HG03135 (cell line): ENCODE measurements around the gene ZNF655.
"Not testable (repeated sequence)": the region's sequence is repeated elsewhere in the genome, so short reads cannot be mapped to it uniquely, and the experiment has no call there.

Experiments used
- ATAC-seq: cut with Tn5 transposase; IDR thresholded peaks from one replicate; pipeline ENCODE4 v1.9.1; 2021; ENCODE audit warnings: mild to moderate bottlenecking, moderate library complexity; ENCODE audit not compliant: unreplicated experiment

ZNF655 gene

GRCh38 chr7:99560834-99561736, 2.6 kb downstream of the ZNF655 start:
- no peak for ATAC-seq

GRCh38 chr7:99561737-99562051, 3.3 kb downstream of the ZNF655 start:
- no peak for ATAC-seq

- ATAC-seq, result no peak
These were observed 3.8 kb downstream of the ZNF655 start for GRCh38 chr7:99562114-99562784.

GRCh38 chr7:99562832-99563231, 4.4 kb downstream of the ZNF655 start:
- ATAC-seq, result no peak

GRCh38 chr7:99563650-99564049, 5.2 kb downstream of the ZNF655 start:
- no peak for ATAC-seq

- ATAC-seq, result not testable (repeated sequence)
These were observed 10.3 kb downstream of the ZNF655 start for GRCh38 chr7:99568770-99569169.

GRCh38 chr7:99571768-99572167, 13.3 kb downstream of the ZNF655 start:
- ATAC-seq, result no peak

- ATAC-seq, result no peak
These were observed 14.8 kb downstream of the ZNF655 start for GRCh38 chr7:99573257-99573656.

- ATAC-seq, result no peak
These were observed 17.8 kb downstream of the ZNF655 start for GRCh38 chr7:99576251-99576650.

GRCh38 chr7:99579281-99579955, 21.0 kb downstream of the ZNF655 start:
- ATAC-seq, result no peak

- ATAC-seq, result no peak
These were observed 21.7 kb downstream of the ZNF655 start for GRCh38 chr7:99579956-99580777.

- not testable (repeated sequence) for ATAC-seq
These were observed 22.4 kb downstream of the ZNF655 start for GRCh38 chr7:99580778-99581332.

- no peak for ATAC-seq
These were observed 30.4 kb downstream of the ZNF655 start for GRCh38 chr7:99588868-99589267.

GRCh38 chr7:99594948-99595745, 36.7 kb downstream of the ZNF655 start:
- no peak for ATAC-seq

GRCh38 chr7:99596408-99596955, 38.0 kb downstream of the ZNF655 start:
- no peak for ATAC-seq

GRCh38 chr7:99597762-99598501, 39.5 kb downstream of the ZNF655 start, which contains the start of gene TMEM225B:
TSS of gene TMEM225B (plus strand) at chr7:99598267. CDS start at chr7:99604389, 6,122 bp downstream.
- no peak for ATAC-seq

- ATAC-seq, result no peak
These were observed 41.4 kb downstream of the ZNF655 start for GRCh38 chr7:99599836-99600235.

GRCh38 chr7:99601656-99602310, 43.3 kb downstream of the ZNF655 start:
- no peak for ATAC-seq
